GM19238 (cell line): ENCODE data around the gene TCF4.
"Not testable (repeated sequence)": the region's sequence is repeated elsewhere in the genome, so short reads cannot be mapped to it uniquely, and the experiment has no call there.

Experiments
- DNase-seq: peaks from one replicate; pipeline ENCODE4 v3.0.0; 2011; ENCODE audit warnings: low spot score; ENCODE audit not compliant: insufficient read length

Gene TCF4

GRCh38 chr18:55477860-55478581 lies 110.0 kb downstream of the TCF4 start:
- DNase-seq, result no peak

GRCh38 chr18:55477499-55477859 lies 110.5 kb downstream of the TCF4 start:
- no peak for DNase-seq

DNA sequence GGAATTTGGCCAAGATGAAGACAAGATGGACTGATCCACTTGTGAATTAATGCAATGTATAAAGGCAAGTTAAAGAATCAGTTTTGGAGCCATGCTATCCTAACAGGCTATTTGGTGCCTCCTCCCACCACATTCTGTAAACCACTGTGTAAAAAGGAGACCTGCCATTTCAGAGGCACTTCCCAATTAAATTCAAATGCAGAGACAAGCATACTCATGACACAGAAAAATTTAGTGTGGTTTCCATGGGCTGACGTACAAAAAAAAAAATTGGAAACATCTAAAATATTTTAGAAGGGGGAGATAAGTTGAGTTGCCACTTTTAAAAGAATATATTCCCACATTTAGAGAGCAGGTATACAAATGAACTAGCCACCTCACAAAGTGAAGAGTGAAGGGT lies 112.1 kb downstream of the TCF4 start:
- DNase-seq, result no peak

- no peak for DNase-seq
These were observed 112.5 kb downstream of the TCF4 start for GRCh38 chr18:55475467-55475866.

DNA sequence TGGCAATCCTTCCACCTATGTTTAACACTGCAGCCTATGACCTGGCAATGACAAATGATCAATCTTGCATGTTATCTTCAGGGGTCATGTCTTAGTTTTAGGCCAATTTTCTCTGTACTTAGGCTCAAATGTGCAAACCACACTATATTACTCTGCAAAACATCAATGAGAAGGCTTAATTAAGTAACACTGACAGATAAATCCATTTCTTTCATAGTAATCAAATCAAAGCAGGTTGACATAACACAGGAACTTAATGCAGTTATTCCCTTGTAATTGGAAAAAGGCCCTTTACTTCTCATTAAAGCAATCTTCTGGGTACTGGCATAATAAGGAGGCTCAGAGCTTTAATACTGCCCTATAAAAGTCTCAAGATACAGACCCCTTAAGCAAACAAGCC lies 114.4 kb downstream of the TCF4 start:
- DNase-seq, result no peak

DNA sequence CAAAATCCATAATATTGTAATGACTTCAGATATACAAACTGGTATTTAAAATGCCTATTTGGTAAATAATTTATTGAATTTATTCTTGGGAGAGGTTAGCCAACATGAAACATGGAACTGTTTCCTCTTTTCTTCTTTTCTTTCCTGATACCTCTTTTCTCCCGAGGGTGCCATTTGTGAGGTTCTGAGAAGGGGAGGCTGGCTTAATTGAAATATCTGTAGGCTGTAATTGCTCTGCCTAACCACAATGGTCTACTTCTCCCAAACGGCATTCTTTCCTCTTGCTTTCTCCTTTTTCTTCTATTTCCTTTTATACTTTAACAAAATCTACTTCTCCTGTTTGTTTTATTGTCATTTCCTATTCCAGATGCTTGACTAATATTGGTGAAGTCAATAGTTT lies 114.9 kb downstream of the TCF4 start:
- DNase-seq, result no peak

DNA sequence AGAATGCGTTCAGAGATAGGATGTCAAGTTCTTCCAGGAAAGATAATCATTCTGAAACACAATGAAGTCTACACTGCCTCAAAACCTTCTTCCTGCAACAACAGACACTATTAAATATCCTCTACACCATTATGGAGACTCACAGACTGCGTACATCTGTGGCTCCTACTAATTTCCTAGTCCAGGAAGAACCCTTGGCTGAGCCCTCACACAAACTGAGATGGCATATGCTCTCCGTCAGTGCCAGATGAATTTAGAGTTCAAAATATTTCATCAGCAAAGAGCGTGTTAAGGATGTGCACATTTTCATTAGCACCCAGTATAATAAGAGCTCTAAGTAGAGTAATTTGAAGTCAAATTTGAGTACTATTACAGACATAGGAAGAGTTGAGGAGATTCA lies 117.2 kb downstream of the TCF4 start:
- DNase-seq, result no peak

- not testable (repeated sequence) for DNase-seq
These were observed 118.9 kb downstream of the TCF4 start for GRCh38 chr18:55469134-55469533.

DNA sequence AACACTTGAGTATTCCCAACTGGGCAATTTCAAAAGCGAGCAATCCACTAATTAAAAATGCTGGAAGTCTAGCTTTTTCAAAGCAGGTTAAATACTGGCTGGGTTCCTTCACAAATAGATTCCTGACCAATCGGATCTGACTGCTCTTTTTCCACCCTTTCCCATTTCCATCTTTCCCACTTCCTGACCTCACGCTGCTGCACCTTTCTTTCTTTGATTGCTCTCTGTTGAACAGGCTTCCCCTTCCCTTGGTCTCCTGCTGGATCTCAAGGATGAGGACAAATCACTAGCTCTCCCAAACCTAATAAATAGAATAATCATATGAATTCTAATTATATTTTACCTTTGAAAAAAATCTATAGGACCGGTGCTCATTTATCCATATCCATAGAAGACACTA lies 121.2 kb downstream of the TCF4 start:
- no peak for DNase-seq

DNA sequence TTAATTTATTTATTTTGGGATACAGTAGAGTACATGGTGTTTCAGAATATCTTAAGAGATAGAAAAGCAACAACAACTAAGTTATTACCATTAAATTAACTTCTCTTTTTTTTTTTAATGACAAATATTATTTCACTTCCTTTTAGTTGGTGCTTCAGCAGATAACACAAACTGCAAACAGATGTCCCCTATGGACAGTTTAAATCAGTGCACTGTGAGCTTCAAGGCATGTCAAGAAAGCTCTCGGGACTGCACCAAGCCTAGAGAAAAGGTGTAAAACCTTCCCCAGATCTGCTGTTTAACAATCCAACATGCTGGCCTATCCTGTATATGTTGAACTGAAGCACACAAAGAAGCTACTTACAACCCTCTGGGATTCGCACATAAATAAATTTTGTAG lies 122.7 kb downstream of the TCF4 start:
- DNase-seq, result no peak

GRCh38 chr18:55464581-55464980 lies 123.4 kb downstream of the TCF4 start:
- DNase-seq, result no peak

GRCh38 chr18:55462652-55463051 lies 125.3 kb downstream of the TCF4 start:
- DNase-seq, result no peak

GRCh38 chr18:55461848-55462247 lies 126.1 kb downstream of the TCF4 start:
- DNase-seq, result no peak

GRCh38 chr18:55458456-55459203 lies 129.4 kb downstream of the TCF4 start:
- DNase-seq, result no peak

GRCh38 chr18:55457028-55457427 lies 131.0 kb downstream of the TCF4 start:
- DNase-seq, result no peak

- DNase-seq, result no peak
These were observed 132.1 kb downstream of the TCF4 start for GRCh38 chr18:55455938-55456337.

GRCh38 chr18:55453186-55453585 lies 134.8 kb downstream of the TCF4 start:
- DNase-seq, result no peak

GRCh38 chr18:55452123-55452611 lies 135.8 kb downstream of the TCF4 start:
- DNase-seq, result no peak

GRCh38 chr18:55449412-55450140 lies 138.4 kb downstream of the TCF4 start:
- no peak for DNase-seq

GRCh38 chr18:55448420-55448819 lies 139.6 kb downstream of the TCF4 start:
- no peak for DNase-seq

GRCh38 chr18:55447672-55448018 lies 140.3 kb downstream of the TCF4 start:
- no peak for DNase-seq

GRCh38 chr18:55446996-55447671 lies 140.9 kb downstream of the TCF4 start:
- no peak for DNase-seq
